Measurements from ENCODE around the gene KCNMB2. TPM values are rescaled to one million over a fixed set of nuclear protein-coding genes. Genes with fewer than 3 reads are reported as not detected.

The KCNMB2 gene
- total RNA-seq, 1 donor = 1.1 TPM

- no peak overlapping the region for H3K4me3 ChIP-seq (ENCODE audit: insufficient read depth, low read length)
- H3K79me2 ChIP-seq (ENCODE audit: insufficient read depth, low read length) = no peaks in the 10 kb centered on the region
- H3K36me3 ChIP-seq (ENCODE audit: insufficient read depth, low read length) = no peaks in the 10 kb centered on the region
- no peak for TF ChIP-seq CTCF (IDR thresholded peaks at IDR 0.05; ENCODE audit: extremely low read depth, low read depth, low read length)
- no peaks in the 10 kb centered on the region for H3K27me3 ChIP-seq (ENCODE audit: insufficient read depth, low read length)
- DNase-seq (ENCODE audit: insufficient read length, low spot score, missing footprints) = no peak
- H3K27ac ChIP-seq (ENCODE audit: low read depth, low read length) = no peak overlapping the region
- no peak overlapping the region for H3K4me2 ChIP-seq (ENCODE audit: insufficient read depth, low read length)
- no peaks in the 10 kb centered on the region for H3K4me1 ChIP-seq (ENCODE audit: insufficient read depth, low read length)
- H2AFZ ChIP-seq (ENCODE audit: low read length) = no peak overlapping the region
- no peaks in the 10 kb centered on the region for H3K9me3 ChIP-seq (ENCODE audit: low read depth, low read length)
- no peaks in the 10 kb centered on the region for H4K20me1 ChIP-seq (ENCODE audit: insufficient read depth, low read length)
These were observed 176.0 kb downstream of the KCNMB2 start for GRCh38 chr3:178712247-178712646.

GRCh38 chr3:178714925-178715832 is 178.9 kb downstream of the KCNMB2 start:
- no peak for TF ChIP-seq CTCF (IDR thresholded peaks at IDR 0.05; ENCODE audit: extremely low read depth, low read depth, low read length)
- Histone ChIP-seq H4K20me1 (ENCODE audit: insufficient read depth, low read length) (no peaks in the 10 kb centered on the region), H2AFZ (ENCODE audit: low read length) (no peak overlapping the region), H3K27ac (ENCODE audit: low read depth, low read length) (no peak overlapping the region), H3K27me3 (ENCODE audit: insufficient read depth, low read length) (no peaks in the 10 kb centered on the region), H3K4me2 (ENCODE audit: insufficient read depth, low read length) (no peak overlapping the region), H3K79me2 (ENCODE audit: insufficient read depth, low read length) (no peaks in the 10 kb centered on the region), H3K4me3 (ENCODE audit: insufficient read depth, low read length) (no peak overlapping the region), H3K36me3 (ENCODE audit: insufficient read depth, low read length) (no peaks in the 10 kb centered on the region), H3K9me3 (ENCODE audit: low read depth, low read length) (no peaks in the 10 kb centered on the region), H3K4me1 (ENCODE audit: insufficient read depth, low read length) (no peaks in the 10 kb centered on the region)
- no peak for DNase-seq (ENCODE audit: insufficient read length, low spot score, missing footprints)

- no peak for DNase-seq (ENCODE audit: insufficient read length, low spot score, missing footprints)
- Histone ChIP-seq H2AFZ (ENCODE audit: low read length) (no peak overlapping the region), H4K20me1 (ENCODE audit: insufficient read depth, low read length) (no peaks in the 10 kb centered on the region), H3K36me3 (ENCODE audit: insufficient read depth, low read length) (no peaks in the 10 kb centered on the region), H3K4me3 (ENCODE audit: insufficient read depth, low read length) (no peak overlapping the region), H3K4me1 (ENCODE audit: insufficient read depth, low read length) (no peaks in the 10 kb centered on the region), H3K9me3 (ENCODE audit: low read depth, low read length) (no peaks in the 10 kb centered on the region), H3K27ac (ENCODE audit: low read depth, low read length) (no peak overlapping the region), H3K27me3 (ENCODE audit: insufficient read depth, low read length) (no peaks in the 10 kb centered on the region), H3K79me2 (ENCODE audit: insufficient read depth, low read length) (no peaks in the 10 kb centered on the region), H3K4me2 (ENCODE audit: insufficient read depth, low read length) (no peak overlapping the region)
- TF ChIP-seq CTCF (IDR thresholded peaks at IDR 0.05; ENCODE audit: extremely low read depth, low read depth, low read length) = no peak
These were observed 182.9 kb downstream of the KCNMB2 start for GRCh38 chr3:178718995-178719635.

- H3K27me3 ChIP-seq (ENCODE audit: insufficient read depth, low read length) = no peaks in the 10 kb centered on the region
- H3K4me3 ChIP-seq (ENCODE audit: insufficient read depth, low read length) = no peak overlapping the region
- peak; percentile 21 for DNase-seq (ENCODE audit: insufficient read length, low spot score, missing footprints)
- no peaks in the 10 kb centered on the region for H3K79me2 ChIP-seq (ENCODE audit: insufficient read depth, low read length)
- no peak overlapping the region for H3K27ac ChIP-seq (ENCODE audit: low read depth, low read length)
- no peak overlapping the region for H2AFZ ChIP-seq (ENCODE audit: low read length)
- H3K4me2 ChIP-seq (ENCODE audit: insufficient read depth, low read length) = no peak overlapping the region
- H3K4me1 ChIP-seq (ENCODE audit: insufficient read depth, low read length) = no peaks in the 10 kb centered on the region
- TF ChIP-seq CTCF (IDR thresholded peaks at IDR 0.05; ENCODE audit: extremely low read depth, low read depth, low read length) = no peak
- no peaks in the 10 kb centered on the region for H3K36me3 ChIP-seq (ENCODE audit: insufficient read depth, low read length)
- H3K9me3 ChIP-seq (ENCODE audit: low read depth, low read length) = no peaks in the 10 kb centered on the region
- H4K20me1 ChIP-seq (ENCODE audit: insufficient read depth, low read length) = no peaks in the 10 kb centered on the region
These were observed 196.6 kb downstream of the KCNMB2 start for GRCh38 chr3:178732824-178733223.
